WTC11 (cell line): Measurements from ENCODE around the gene NAP1L5. TPM values are rescaled to one million over a fixed set of nuclear protein-coding genes. Genes with fewer than 3 reads are reported as not detected.
A peak's percentile ranks its signal among the peaks of the same experiment; 100 is the strongest.

Experiments
- ATAC-seq: fragments of 200-7000 bp; cut with Tn5 transposase; 2 replicates; pipeline ENCODE4 v1.10.0; 2021; ENCODE audit warnings: mild to moderate bottlenecking, moderate library complexity
- CTCF ChIA-PET: fragments of 300-600 bp; sonication (Branson Sonifier 250); formaldehyde crosslinking; loops from one replicate; lab custom pipeline; 2021; ENCODE audit warnings: antibody characterized with exemption; lab: Charles Lee
- POLR2A ChIA-PET: fragments of 350-600 bp; sonication (Branson Sonifier 250); formaldehyde crosslinking; loops from one replicate; lab custom pipeline; 2021; ENCODE audit warnings: antibody characterized with exemption; lab: Charles Lee
- DNase-seq: peaks from one replicate; pipeline ENCODE4 v3.0.0; 2021; ENCODE audit warnings: low spot score
- H3K27ac Mint-ChIP-seq: 2 replicates; pipeline ENCODE4 v1.8.0; 2021; ENCODE audit warnings: mixed read lengths
- H3K27me3 Mint-ChIP-seq: 2 replicates; pipeline ENCODE4 v1.8.0; 2021; ENCODE audit warnings: low read depth, mild to moderate bottlenecking, moderate library complexity, mixed read lengths
- H3K36me3 Mint-ChIP-seq: 2 replicates; pipeline ENCODE4 v1.8.0; 2021; ENCODE audit warnings: mixed read lengths
- H3K4me1 Mint-ChIP-seq: 2 replicates; pipeline ENCODE4 v1.8.0; 2022; ENCODE audit warnings: mixed read lengths
- H3K4me3 Mint-ChIP-seq: 2 replicates; pipeline ENCODE4 v1.8.0; 2021; ENCODE audit warnings: mild to moderate bottlenecking, moderate library complexity, mixed read lengths
- H3K9me3 Mint-ChIP-seq: 2 replicates; pipeline ENCODE4 v1.8.0; 2021; ENCODE audit warnings: mixed read lengths
- ETV6 ChIP-seq: sonication (generic); formaldehyde crosslinking; IDR thresholded peaks from 2 replicates; pipeline ENCODE4 v1.8.1; 2022; ENCODE audit warnings: mild to moderate bottlenecking, missing genetic modification reagents
- FOXP1 ChIP-seq: sonication (generic); formaldehyde crosslinking; IDR thresholded peaks from 2 replicates; pipeline ENCODE4 v1.8.0; 2022; ENCODE audit warnings: missing genetic modification reagents, mild to moderate bottlenecking, moderate library complexity, borderline replicate concordance
- GTF2I ChIP-seq: fragments of 250-450 bp; sonication (Bioruptor Pico); conservative IDR thresholded peaks from 2 replicates; pipeline ENCODE4 v1.4.0; 2021; ENCODE audit warnings: mild to moderate bottlenecking
- IRF2 ChIP-seq: sonication (generic); formaldehyde crosslinking; IDR thresholded peaks from 2 replicates; pipeline ENCODE4 v1.8.0; 2022; ENCODE audit warnings: low read depth, missing genetic modification reagents, borderline replicate concordance
- JUN ChIP-seq: sonication (generic); formaldehyde crosslinking; IDR thresholded peaks from 2 replicates; pipeline ENCODE4 v1.8.0; 2023; ENCODE audit warnings: mild to moderate bottlenecking, missing genetic modification reagents
- KAT7 ChIP-seq: sonication (generic); formaldehyde crosslinking; IDR thresholded peaks from 2 replicates; pipeline ENCODE4 v1.8.1; 2023; ENCODE audit warnings: missing genetic modification reagents, mild to moderate bottlenecking, borderline replicate concordance
- MXD4 ChIP-seq: fragments of 250-450 bp; sonication (Bioruptor Pico); IDR thresholded peaks from 2 replicates; pipeline ENCODE4 v1.8.0; 2021; ENCODE audit warnings: mild to moderate bottlenecking, moderate library complexity, borderline replicate concordance
- RELA ChIP-seq: sonication (generic); formaldehyde crosslinking; IDR thresholded peaks from 2 replicates; pipeline ENCODE4 v1.8.1; 2022; ENCODE audit warnings: missing genetic modification reagents, mild to moderate bottlenecking, borderline replicate concordance
- TEAD1 ChIP-seq: sonication (generic); formaldehyde crosslinking; IDR thresholded peaks from 2 replicates; pipeline ENCODE4 v1.8.0; 2022; ENCODE audit warnings: mild to moderate bottlenecking, missing genetic modification reagents
- ZNF263 ChIP-seq: sonication (generic); formaldehyde crosslinking; IDR thresholded peaks from 2 replicates; pipeline ENCODE4 v1.8.1; 2022; ENCODE audit warnings: low read depth, mild to moderate bottlenecking, moderate library complexity, missing genetic modification reagents
- ZNF416 ChIP-seq: fragments of 250-450 bp; sonication (Bioruptor Pico); IDR thresholded peaks from 2 replicates; pipeline ENCODE4 v1.9.0; 2021; ENCODE audit warnings: mild to moderate bottlenecking, inconsistent platforms
- total RNA-seq: library from RNA; stranded (reverse); gene quantifications from 3 replicates; pipeline ENCODE4 v1.2.3, GENCODE V29; 2021
- TF ChIP-seq, protein P1 (sequence below): sonication (generic); formaldehyde crosslinking; IDR thresholded peaks from 2 replicates; pipeline ENCODE4 v1.8.0; 2023; ENCODE audit warnings: missing genetic modification reagents, mild to moderate bottlenecking, borderline replicate concordance
- TF ChIP-seq, protein P2 (sequence below): sonication (generic); formaldehyde crosslinking; IDR thresholded peaks from 2 replicates; pipeline ENCODE4 v1.8.1; 2023; ENCODE audit warnings: mild to moderate bottlenecking, moderate library complexity, missing genetic modification reagents
- TF ChIP-seq, protein P3 (sequence below): fragments of 250-450 bp; sonication (Bioruptor Pico); IDR thresholded peaks from 2 replicates; pipeline ENCODE4 v1.9.0; 2021; ENCODE audit warnings: mild to moderate bottlenecking
- TF ChIP-seq, protein P4 (sequence below): sonication (generic); formaldehyde crosslinking; IDR thresholded peaks from 2 replicates; pipeline ENCODE4 v1.8.1; 2023; ENCODE audit warnings: mild to moderate bottlenecking, missing genetic modification reagents, borderline replicate concordance
- TF ChIP-seq, protein P5 (sequence below): sonication (generic); formaldehyde crosslinking; IDR thresholded peaks from 2 replicates; pipeline ENCODE4 v1.8.1; 2022; ENCODE audit warnings: mild to moderate bottlenecking, moderate library complexity, missing genetic modification reagents
- TF ChIP-seq, protein P6 (sequence below): sonication (generic); formaldehyde crosslinking; IDR thresholded peaks from 2 replicates; pipeline ENCODE4 v1.8.0; 2022; ENCODE audit warnings: mild to moderate bottlenecking, missing genetic modification reagents
- TF ChIP-seq, protein P7 (sequence below): fragments of 250-450 bp; sonication (Bioruptor Pico); IDR thresholded peaks from 2 replicates; pipeline ENCODE4 v1.9.0; 2021; ENCODE audit warnings: moderate library complexity, mild to moderate bottlenecking, inconsistent platforms, borderline replicate concordance

NAP1L5 gene
- total RNA-seq, 1 experiment from 2014 or later = 3.3 TPM

DNA sequence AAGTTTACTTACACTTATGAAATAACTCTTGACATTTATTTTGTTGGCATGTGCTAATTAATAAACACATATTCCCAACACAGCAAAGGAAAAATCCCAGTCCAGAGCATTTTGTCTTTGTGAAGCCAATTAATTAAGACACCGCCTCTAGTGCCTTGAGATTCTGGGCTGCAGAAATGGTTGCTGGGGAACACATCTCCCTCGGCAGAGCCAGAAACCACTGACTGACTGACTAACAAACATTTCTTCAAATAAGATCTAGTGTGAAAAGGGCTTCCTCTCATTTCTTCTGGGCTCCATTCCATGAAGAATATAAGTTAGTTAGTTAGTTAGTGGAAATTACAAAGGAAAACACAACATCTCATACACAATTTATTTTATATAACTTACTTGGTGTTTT is 28.4 kb upstream of the NAP1L5 start (continued):
- TF ChIP-seq, protein P1, sequence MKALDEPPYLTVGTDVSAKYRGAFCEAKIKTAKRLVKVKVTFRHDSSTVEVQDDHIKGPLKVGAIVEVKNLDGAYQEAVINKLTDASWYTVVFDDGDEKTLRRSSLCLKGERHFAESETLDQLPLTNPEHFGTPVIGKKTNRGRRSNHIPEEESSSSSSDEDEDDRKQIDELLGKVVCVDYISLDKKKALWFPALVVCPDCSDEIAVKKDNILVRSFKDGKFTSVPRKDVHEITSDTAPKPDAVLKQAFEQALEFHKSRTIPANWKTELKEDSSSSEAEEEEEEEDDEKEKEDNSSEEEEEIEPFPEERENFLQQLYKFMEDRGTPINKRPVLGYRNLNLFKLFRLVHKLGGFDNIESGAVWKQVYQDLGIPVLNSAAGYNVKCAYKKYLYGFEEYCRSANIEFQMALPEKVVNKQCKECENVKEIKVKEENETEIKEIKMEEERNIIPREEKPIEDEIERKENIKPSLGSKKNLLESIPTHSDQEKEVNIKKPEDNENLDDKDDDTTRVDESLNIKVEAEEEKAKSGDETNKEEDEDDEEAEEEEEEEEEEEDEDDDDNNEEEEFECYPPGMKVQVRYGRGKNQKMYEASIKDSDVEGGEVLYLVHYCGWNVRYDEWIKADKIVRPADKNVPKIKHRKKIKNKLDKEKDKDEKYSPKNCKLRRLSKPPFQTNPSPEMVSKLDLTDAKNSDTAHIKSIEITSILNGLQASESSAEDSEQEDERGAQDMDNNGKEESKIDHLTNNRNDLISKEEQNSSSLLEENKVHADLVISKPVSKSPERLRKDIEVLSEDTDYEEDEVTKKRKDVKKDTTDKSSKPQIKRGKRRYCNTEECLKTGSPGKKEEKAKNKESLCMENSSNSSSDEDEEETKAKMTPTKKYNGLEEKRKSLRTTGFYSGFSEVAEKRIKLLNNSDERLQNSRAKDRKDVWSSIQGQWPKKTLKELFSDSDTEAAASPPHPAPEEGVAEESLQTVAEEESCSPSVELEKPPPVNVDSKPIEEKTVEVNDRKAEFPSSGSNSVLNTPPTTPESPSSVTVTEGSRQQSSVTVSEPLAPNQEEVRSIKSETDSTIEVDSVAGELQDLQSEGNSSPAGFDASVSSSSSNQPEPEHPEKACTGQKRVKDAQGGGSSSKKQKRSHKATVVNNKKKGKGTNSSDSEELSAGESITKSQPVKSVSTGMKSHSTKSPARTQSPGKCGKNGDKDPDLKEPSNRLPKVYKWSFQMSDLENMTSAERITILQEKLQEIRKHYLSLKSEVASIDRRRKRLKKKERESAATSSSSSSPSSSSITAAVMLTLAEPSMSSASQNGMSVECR (CRISPR knock-in tag) = no peak
- TF ChIP-seq JUN = no peak
- TF ChIP-seq, all 79 proteins: peak for 0

DNA sequence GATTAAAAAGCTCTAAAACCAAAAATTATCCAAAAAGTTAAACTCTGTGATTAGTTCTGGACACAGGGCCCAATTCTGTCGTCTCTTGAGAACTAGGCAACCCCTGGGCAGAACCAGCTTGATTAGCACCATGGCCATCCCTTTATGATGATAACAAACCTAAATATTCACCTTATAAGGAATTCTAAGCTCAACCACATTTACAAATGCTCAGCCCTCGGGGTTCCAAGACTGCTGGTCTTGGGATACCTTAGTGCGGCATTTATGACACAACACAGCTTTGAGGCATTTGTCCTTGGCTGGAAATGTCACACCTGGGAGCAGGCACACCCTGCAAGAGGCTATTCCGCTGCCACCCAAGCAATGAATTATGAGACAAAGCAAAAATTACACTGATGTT is 27.5 kb upstream of the NAP1L5 start:
- H3K36me3 Mint-ChIP-seq = peaks cover 19% of the 10 kb centered on the region
- DNase-seq (no peak), ATAC-seq (peak; percentile 57)
- ChIA-PET POLR2A (interaction anchor here (0.8 kb wide), 1 partner anchor 14 kb away, joined by 3 read pairs; no protein-coding TSS in a partner anchor), CTCF (interaction anchor here (1.0 to 3.2 kb wide), 5 partner anchors 15 to 185 kb away, joined by 3 to 9 read pairs (median 7); no protein-coding TSS in a partner anchor)
- TF ChIP-seq, protein P2, sequence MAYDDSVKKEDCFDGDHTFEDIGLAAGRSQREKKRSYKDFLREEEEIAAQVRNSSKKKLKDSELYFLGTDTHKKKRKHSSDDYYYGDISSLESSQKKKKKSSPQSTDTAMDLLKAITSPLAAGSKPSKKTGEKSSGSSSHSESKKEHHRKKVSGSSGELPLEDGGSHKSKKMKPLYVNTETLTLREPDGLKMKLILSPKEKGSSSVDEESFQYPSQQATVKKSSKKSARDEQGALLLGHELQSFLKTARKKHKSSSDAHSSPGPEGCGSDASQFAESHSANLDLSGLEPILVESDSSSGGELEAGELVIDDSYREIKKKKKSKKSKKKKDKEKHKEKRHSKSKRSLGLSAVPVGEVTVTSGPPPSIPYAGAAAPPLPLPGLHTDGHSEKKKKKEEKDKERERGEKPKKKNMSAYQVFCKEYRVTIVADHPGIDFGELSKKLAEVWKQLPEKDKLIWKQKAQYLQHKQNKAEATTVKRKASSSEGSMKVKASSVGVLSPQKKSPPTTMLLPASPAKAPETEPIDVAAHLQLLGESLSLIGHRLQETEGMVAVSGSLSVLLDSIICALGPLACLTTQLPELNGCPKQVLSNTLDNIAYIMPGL (CRISPR knock-in tag) = no peak
- TF ChIP-seq ZNF416 (CRISPR knock-in tag) (no peak), GTF2I (CRISPR knock-in tag) (no peak), KAT7 (CRISPR knock-in tag) (no peak), ZNF263 (no peak)
- H3K4me1 Mint-ChIP-seq = peaks cover 7% of the 10 kb centered on the region
- H3K27me3 Mint-ChIP-seq = no peaks in the 10 kb centered on the region
- no peak overlapping the region for H3K4me3 Mint-ChIP-seq
- H3K27ac Mint-ChIP-seq = peak overlapping the region; percentile 85
- H3K9me3 Mint-ChIP-seq = no peaks in the 10 kb centered on the region

DNA sequence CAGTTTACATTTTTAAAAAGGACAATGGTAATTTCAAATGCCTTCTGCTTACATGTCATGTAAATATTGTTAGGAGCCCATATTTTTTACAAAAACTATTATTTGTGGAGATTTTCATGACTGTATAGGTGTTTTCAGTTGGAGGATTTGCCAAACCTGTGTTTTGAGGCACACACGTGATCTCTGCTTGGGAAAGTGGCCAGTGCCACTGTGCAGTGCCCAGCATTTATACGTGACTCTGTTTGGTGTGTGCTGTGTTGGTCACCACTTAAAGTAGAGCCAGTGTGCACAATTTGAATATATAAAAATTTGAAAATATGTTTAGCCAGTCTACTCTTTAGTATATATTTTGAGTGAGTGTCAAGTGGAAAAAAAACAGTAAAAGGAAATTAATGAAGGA is 26.8 kb upstream of the NAP1L5 start:
- peak overlapping the region; percentile 85; the same call in 1 of the 2 replicates for H3K27ac Mint-ChIP-seq
- DNase-seq (no peak), ATAC-seq (no peak)
- POLR2A ChIA-PET = no interaction called here
- H3K4me3 Mint-ChIP-seq = no peak overlapping the region
- peaks cover 19% of the 10 kb centered on the region for H3K36me3 Mint-ChIP-seq
- CTCF ChIA-PET = interaction anchor here (1.0 to 2.5 kb wide), 2 partner anchors 18 to 185 kb away, joined by 7 to 9 read pairs; no protein-coding TSS in a partner anchor
- H3K27me3 Mint-ChIP-seq = no peaks in the 10 kb centered on the region
- H3K4me1 Mint-ChIP-seq = peaks cover 7% of the 10 kb centered on the region
- H3K9me3 Mint-ChIP-seq = no peaks in the 10 kb centered on the region
- no peak for TF ChIP-seq RELA (CRISPR knock-in tag)
- TF ChIP-seq, protein P3, sequence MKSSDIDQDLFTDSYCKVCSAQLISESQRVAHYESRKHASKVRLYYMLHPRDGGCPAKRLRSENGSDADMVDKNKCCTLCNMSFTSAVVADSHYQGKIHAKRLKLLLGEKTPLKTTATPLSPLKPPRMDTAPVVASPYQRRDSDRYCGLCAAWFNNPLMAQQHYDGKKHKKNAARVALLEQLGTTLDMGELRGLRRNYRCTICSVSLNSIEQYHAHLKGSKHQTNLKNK (CRISPR knock-in tag) = no peak
- no peak for TF ChIP-seq TEAD1 (CRISPR knock-in tag)
- TF ChIP-seq, protein P4, sequence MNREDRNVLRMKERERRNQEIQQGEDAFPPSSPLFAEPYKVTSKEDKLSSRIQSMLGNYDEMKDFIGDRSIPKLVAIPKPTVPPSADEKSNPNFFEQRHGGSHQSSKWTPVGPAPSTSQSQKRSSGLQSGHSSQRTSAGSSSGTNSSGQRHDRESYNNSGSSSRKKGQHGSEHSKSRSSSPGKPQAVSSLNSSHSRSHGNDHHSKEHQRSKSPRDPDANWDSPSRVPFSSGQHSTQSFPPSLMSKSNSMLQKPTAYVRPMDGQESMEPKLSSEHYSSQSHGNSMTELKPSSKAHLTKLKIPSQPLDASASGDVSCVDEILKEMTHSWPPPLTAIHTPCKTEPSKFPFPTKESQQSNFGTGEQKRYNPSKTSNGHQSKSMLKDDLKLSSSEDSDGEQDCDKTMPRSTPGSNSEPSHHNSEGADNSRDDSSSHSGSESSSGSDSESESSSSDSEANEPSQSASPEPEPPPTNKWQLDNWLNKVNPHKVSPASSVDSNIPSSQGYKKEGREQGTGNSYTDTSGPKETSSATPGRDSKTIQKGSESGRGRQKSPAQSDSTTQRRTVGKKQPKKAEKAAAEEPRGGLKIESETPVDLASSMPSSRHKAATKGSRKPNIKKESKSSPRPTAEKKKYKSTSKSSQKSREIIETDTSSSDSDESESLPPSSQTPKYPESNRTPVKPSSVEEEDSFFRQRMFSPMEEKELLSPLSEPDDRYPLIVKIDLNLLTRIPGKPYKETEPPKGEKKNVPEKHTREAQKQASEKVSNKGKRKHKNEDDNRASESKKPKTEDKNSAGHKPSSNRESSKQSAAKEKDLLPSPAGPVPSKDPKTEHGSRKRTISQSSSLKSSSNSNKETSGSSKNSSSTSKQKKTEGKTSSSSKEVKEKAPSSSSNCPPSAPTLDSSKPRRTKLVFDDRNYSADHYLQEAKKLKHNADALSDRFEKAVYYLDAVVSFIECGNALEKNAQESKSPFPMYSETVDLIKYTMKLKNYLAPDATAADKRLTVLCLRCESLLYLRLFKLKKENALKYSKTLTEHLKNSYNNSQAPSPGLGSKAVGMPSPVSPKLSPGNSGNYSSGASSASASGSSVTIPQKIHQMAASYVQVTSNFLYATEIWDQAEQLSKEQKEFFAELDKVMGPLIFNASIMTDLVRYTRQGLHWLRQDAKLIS = no peak
- TF ChIP-seq, protein P5, sequence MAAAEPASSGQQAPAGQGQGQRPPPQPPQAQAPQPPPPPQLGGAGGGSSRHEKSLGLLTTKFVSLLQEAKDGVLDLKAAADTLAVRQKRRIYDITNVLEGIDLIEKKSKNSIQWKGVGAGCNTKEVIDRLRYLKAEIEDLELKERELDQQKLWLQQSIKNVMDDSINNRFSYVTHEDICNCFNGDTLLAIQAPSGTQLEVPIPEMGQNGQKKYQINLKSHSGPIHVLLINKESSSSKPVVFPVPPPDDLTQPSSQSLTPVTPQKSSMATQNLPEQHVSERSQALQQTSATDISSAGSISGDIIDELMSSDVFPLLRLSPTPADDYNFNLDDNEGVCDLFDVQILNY (CRISPR knock-in tag) = no peak
- no peak for TF ChIP-seq IRF2
- TF ChIP-seq, protein P6, sequence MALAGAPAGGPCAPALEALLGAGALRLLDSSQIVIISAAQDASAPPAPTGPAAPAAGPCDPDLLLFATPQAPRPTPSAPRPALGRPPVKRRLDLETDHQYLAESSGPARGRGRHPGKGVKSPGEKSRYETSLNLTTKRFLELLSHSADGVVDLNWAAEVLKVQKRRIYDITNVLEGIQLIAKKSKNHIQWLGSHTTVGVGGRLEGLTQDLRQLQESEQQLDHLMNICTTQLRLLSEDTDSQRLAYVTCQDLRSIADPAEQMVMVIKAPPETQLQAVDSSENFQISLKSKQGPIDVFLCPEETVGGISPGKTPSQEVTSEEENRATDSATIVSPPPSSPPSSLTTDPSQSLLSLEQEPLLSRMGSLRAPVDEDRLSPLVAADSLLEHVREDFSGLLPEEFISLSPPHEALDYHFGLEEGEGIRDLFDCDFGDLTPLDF (CRISPR knock-in tag) = no peak
- TF ChIP-seq MXD4 = no peak
- no peak for TF ChIP-seq ETV6 (CRISPR knock-in tag)
- TF ChIP-seq FOXP1 (CRISPR knock-in tag) = no peak
- TF ChIP-seq ZNF416 (CRISPR knock-in tag) = no peak
- TF ChIP-seq, protein P7, sequence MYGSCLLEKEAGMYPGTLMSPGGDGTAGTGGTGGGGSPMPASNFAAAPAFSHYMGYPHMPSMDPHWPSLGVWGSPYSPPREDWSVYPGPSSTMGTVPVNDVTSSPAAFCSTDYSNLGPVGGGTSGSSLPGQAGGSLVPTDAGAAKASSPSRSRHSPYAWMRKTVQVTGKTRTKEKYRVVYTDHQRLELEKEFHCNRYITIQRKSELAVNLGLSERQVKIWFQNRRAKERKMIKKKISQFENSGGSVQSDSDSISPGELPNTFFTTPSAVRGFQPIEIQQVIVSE (CRISPR knock-in tag) = no peak
